ENCODE data around the gene PLCD3. TPM values are rescaled to one million over a fixed set of nuclear protein-coding genes. Genes with fewer than 3 reads are reported as not detected.

Gene PLCD3
- total and polyA plus RNA-seq, 2 of the 4 experiments (the other 2 are of a cell fraction): 5.6 to 36.6 TPM

DNA sequence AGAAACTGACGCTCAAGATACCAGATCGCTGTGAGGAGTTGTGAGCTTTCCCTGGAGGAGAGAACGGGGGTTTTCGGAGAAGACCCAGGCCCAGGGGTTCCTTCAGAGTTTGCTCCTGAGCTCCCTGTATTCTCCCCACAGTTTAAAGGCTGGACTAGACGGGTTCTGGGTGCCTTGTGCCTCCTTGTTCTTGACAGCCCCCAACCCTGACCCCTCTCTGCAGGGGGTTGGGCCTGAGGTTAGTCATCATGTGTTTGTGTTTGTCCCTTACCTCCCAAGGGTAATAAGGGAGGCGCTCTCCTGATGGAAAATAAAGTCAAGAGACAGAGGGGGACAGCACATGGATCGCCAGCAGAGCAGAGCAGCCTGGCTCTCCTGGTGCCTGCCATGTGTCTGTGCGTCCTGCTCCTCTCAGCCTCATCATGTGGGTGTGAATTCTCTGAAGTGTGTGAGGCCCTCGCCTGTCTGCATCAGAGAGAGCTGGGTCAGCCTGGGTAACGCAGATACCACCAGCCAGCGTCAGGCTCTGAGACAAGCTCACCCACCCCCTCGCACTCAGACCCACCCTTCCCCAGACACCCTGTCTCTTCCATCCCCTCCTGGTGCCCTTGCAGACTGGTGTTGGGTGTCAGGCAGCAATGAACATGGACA is 38.1 kb upstream of the PLCD3 start:
- H4K8ac ChIP-seq (ENCODE audit: low read depth in 2 of 2, low read length in 2 of 2): peak overlapping the region; percentile 98 to 99
- no peaks in the 10 kb centered on the region for H3K27me3 ChIP-seq (ENCODE audit: control insufficient read depth, insufficient read depth, low read length)
- no CpG with 5 or more reads among the region's 12 CpGs for WGBS, 2 experiments (ENCODE audit: extremely low coverage in 2 of 2, insufficient read length in 1 of 2)
- H2AK5ac ChIP-seq (ENCODE audit: low read depth, low read length): peak overlapping the region; percentile 87
- peak overlapping the region; percentile 47; the same call in 2 of the 3 replicates for H2BK15ac ChIP-seq (ENCODE audit: low read depth, low read length)
- peaks cover 4% of the 10 kb centered on the region; the same call in 1 of the 2 replicates for H3K36me3 ChIP-seq (ENCODE audit: control insufficient read depth, insufficient read depth, low read length)
- BruUV-seq (replicated peaks): no TSS peak
- H4K91ac ChIP-seq (ENCODE audit: insufficient read depth, low read depth, low read length): peak overlapping the region; percentile 96
- H3K9ac ChIP-seq (ENCODE audit: low read depth, low read length): no peak overlapping the region
- H4K20me1 ChIP-seq (ENCODE audit: insufficient read depth, low read length): no peaks in the 10 kb centered on the region
- H3K4me1 ChIP-seq (ENCODE audit: control insufficient read depth, insufficient read depth, low read length): peaks cover 27% of the 10 kb centered on the region
- dilution Hi-C loops (cut with HindIII; ENCODE audit: low sequenced_read_pairs, unreplicated experiment) (no loop called here), intact Hi-C loops (cut with micrococcal nuclease) (no loop called here), in situ Hi-C loops (cut with MboI; ENCODE audit: low sequenced_read_pairs) (no loop called here)
- peak overlapping the region; percentile 95 for H2AK9ac ChIP-seq (replicated peaks; ENCODE audit: low read depth, low read length, poor library complexity)
- H3K4me2 ChIP-seq (ENCODE audit: low read depth, low read length): no peak overlapping the region
- peak overlapping the region; percentile 76 for H2BK5ac ChIP-seq (ENCODE audit: low read depth, low read length, poor library complexity, severe bottlenecking)
- H3K4me3 ChIP-seq (ENCODE audit: insufficient read depth, low read depth, low read length): no peak overlapping the region
- H2BK120ac ChIP-seq (ENCODE audit: low read depth, low read length): peak overlapping the region; percentile 88
- peak overlapping the region; percentile 91 for H3K14ac ChIP-seq (replicated peaks; ENCODE audit: low read depth, low read length)
- peak overlapping the region; percentile 93 for H2AFZ ChIP-seq (replicated peaks; ENCODE audit: low read length, poor library complexity)
- peaks cover 28% of the 10 kb centered on the region for H3K9me1 ChIP-seq (ENCODE audit: insufficient read depth, low read length)
- POLR2A ChIA-PET (ENCODE audit: unreplicated experiment): interaction anchor here (1.5 kb wide), 1 partner anchor 27 kb away, joined by 3 read pairs; no protein-coding TSS in a partner anchor
- peak overlapping the region; percentile 71 for H3K27ac ChIP-seq (ENCODE audit: insufficient read depth, low read length)
- H4K5ac ChIP-seq (ENCODE audit: low read depth, low read length): peak overlapping the region; percentile 83; the same call in 1 of the 2 replicates
- H3K9me3 ChIP-seq (ENCODE audit: control insufficient read depth, insufficient read depth, low read length): no peaks in the 10 kb centered on the region
- no peak overlapping the region; the same call in 1 of the 2 replicates for H3K18ac ChIP-seq (ENCODE audit: low read depth, low read length)
- peaks cover 0 to 19% of the 10 kb centered on the region in 2 experiments; a peak in 1 of 4 replicates for H3K79me1 ChIP-seq (ENCODE audit: low read depth in 1 of 2, low read length in 2 of 2)
- ATAC-seq (ENCODE audit: low read depth): no peak
- H3K4ac ChIP-seq (ENCODE audit: low read depth, low read length): peak overlapping the region; percentile 96
- H2BK20ac ChIP-seq (ENCODE audit: low read depth, low read length): peak overlapping the region; percentile 80
- H3K56ac ChIP-seq (ENCODE audit: extremely low read depth, insufficient read depth, low read length): no peak overlapping the region
- no peak for DNase-seq
- H3K23ac ChIP-seq (ENCODE audit: low read depth, low read length): peak overlapping the region; percentile 96
- TF ChIP-seq RFX5 (IDR thresholded peaks at IDR 0.05; ENCODE audit: low read depth, low read length): no peak
- TF ChIP-seq POLR2A (IDR thresholded peaks at IDR 0.05; ENCODE audit: low read depth, low read length): no peak
- TF ChIP-seq RAD21 (IDR thresholded peaks at IDR 0.05; ENCODE audit: low read length): no peak
- TF ChIP-seq, protein P1, sequence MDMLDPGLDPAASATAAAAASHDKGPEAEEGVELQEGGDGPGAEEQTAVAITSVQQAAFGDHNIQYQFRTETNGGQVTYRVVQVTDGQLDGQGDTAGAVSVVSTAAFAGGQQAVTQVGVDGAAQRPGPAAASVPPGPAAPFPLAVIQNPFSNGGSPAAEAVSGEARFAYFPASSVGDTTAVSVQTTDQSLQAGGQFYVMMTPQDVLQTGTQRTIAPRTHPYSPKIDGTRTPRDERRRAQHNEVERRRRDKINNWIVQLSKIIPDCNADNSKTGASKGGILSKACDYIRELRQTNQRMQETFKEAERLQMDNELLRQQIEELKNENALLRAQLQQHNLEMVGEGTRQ (IDR thresholded peaks at IDR 0.05; ENCODE audit: low read depth, low read length): no peak
- TF ChIP-seq MXI1 (IDR thresholded peaks at IDR 0.05; ENCODE audit: borderline replicate concordance, low read depth, low read length): no peak
- no peak for TF ChIP-seq RCOR1 (IDR thresholded peaks at IDR 0.05; ENCODE audit: insufficient replicate concordance, low read length)
- CTCF ChIA-PET: interaction anchor here (0.8 to 1.7 kb wide), 3 partner anchors 21 to 35 kb away, joined by 3 to 7 read pairs (median 4); partner anchors contain the start of gene ACBD4
